ENCODE results near the gene C3. TPM values are rescaled to one million over a fixed set of nuclear protein-coding genes. Genes with fewer than 3 reads are reported as not detected.
"Not testable (repeated sequence)": the region's sequence is repeated elsewhere in the genome, so short reads cannot be mapped to it uniquely, and the experiment has no call there.

C3 gene
- total and polyA plus RNA-seq, 2 donors from 2014 or later = 452 to 3,831 TPM

- intact Hi-C loops (cut with DNase I) = no loop called here
- FAIRE-seq = no peak
Measured at GRCh38 chr19:6663236-6664201, 56.9 kb downstream of the C3 start.

GRCh38 chr19:6662702-6663101 is 57.7 kb downstream of the C3 start:
- H3K27me3 ChIP-seq (ENCODE audit: control insufficient read depth, insufficient read depth, low read length) = peaks cover 4% of the 10 kb centered on the region
- H3K9ac ChIP-seq (ENCODE audit: low read length in 3 of 3) = no peak overlapping the region
- no peak overlapping the region for H3K4me3 ChIP-seq (ENCODE audit: low read length in 3 of 3)
- H3K4me1 ChIP-seq (ENCODE audit: control insufficient read depth in 2 of 3, insufficient read depth in 2 of 3, low read depth in 1 of 3, low read length in 3 of 3) = no peaks in the 10 kb centered on the region
- no peak overlapping the region for H3K27ac ChIP-seq (ENCODE audit: low read depth in 2 of 2, low read length in 2 of 2)
- TF ChIP-seq CTCF (IDR thresholded peaks at IDR 0.05; ENCODE audit: borderline replicate concordance, extremely low read depth, insufficient read depth) = no peak
- no peaks in the 10 kb centered on the region for H3K36me3 ChIP-seq (ENCODE audit: control insufficient read depth in 2 of 3, insufficient read depth in 3 of 3, low read length in 3 of 3)
- H3K9me3 ChIP-seq (ENCODE audit: control insufficient read depth in 2 of 3, insufficient read depth in 1 of 3, low read length in 3 of 3) = peaks cover 0 to 5% (median 0%) of the 10 kb centered on the region in 3 donors
- FAIRE-seq = no peak
- intact Hi-C loops (cut with DNase I) = no loop called here
- DNase-seq = no peak

More at GRCh38 chr19:6663236-6664201, 56.9 kb downstream of the C3 start:
- Histone ChIP-seq H3K9me3 (ENCODE audit: control insufficient read depth in 2 of 3, insufficient read depth in 1 of 3, low read length in 3 of 3) (peaks cover 0 to 5% (median 0%) of the 10 kb centered on the region in 3 donors), H3K36me3 (ENCODE audit: control insufficient read depth in 2 of 3, insufficient read depth in 3 of 3, low read length in 3 of 3) (no peaks in the 10 kb centered on the region), H3K9ac (ENCODE audit: low read length in 3 of 3) (no peak overlapping the region), H3K4me3 (ENCODE audit: low read length in 3 of 3) (no peak overlapping the region), H3K27ac (ENCODE audit: low read depth in 2 of 2, low read length in 2 of 2) (no peak overlapping the region), H3K27me3 (ENCODE audit: control insufficient read depth, insufficient read depth, low read length) (peaks cover 4% of the 10 kb centered on the region), H3K4me1 (ENCODE audit: control insufficient read depth in 2 of 3, insufficient read depth in 2 of 3, low read depth in 1 of 3, low read length in 3 of 3) (no peaks in the 10 kb centered on the region)
- TF ChIP-seq CTCF (IDR thresholded peaks at IDR 0.05; ENCODE audit: borderline replicate concordance, extremely low read depth, insufficient read depth) = no peak
- DNase-seq = no peak

GRCh38 chr19:6661509-6662244 is 58.8 kb downstream of the C3 start:
- FAIRE-seq; H3K4me3 ChIP-seq (ENCODE audit: low read length in 3 of 3); H3K4me1 ChIP-seq (ENCODE audit: control insufficient read depth in 2 of 3, insufficient read depth in 2 of 3, low read depth in 1 of 3, low read length in 3 of 3); H3K36me3 ChIP-seq (ENCODE audit: control insufficient read depth in 2 of 3, insufficient read depth in 3 of 3, low read length in 3 of 3); DNase-seq; intact Hi-C loops (cut with DNase I); H3K9ac ChIP-seq (ENCODE audit: low read length in 3 of 3); H3K9me3 ChIP-seq (ENCODE audit: control insufficient read depth in 2 of 3, insufficient read depth in 1 of 3, low read length in 3 of 3); H3K27ac ChIP-seq (ENCODE audit: low read depth in 2 of 2, low read length in 2 of 2); H3K27me3 ChIP-seq (ENCODE audit: control insufficient read depth, insufficient read depth, low read length): not testable (repeated sequence)

GRCh38 chr19:6660930-6661329 is 59.5 kb downstream of the C3 start:
- no peak overlapping the region for H3K9ac ChIP-seq (ENCODE audit: low read length in 3 of 3)

GRCh38 chr19:6656390-6656789 is 64.1 kb downstream of the C3 start:
- H3K9ac ChIP-seq (ENCODE audit: low read length in 3 of 3); H3K4me1 ChIP-seq (ENCODE audit: control insufficient read depth in 2 of 3, insufficient read depth in 2 of 3, low read depth in 1 of 3, low read length in 3 of 3); H3K4me3 ChIP-seq (ENCODE audit: low read length in 3 of 3); H3K36me3 ChIP-seq (ENCODE audit: control insufficient read depth in 2 of 3, insufficient read depth in 3 of 3, low read length in 3 of 3); H3K27ac ChIP-seq (ENCODE audit: low read depth in 2 of 2, low read length in 2 of 2); H3K9me3 ChIP-seq (ENCODE audit: control insufficient read depth in 2 of 3, insufficient read depth in 1 of 3, low read length in 3 of 3); DNase-seq; H3K27me3 ChIP-seq (ENCODE audit: control insufficient read depth, insufficient read depth, low read length); FAIRE-seq; intact Hi-C loops (cut with DNase I): not testable (repeated sequence)

More at GRCh38 chr19:6660930-6661329, 59.5 kb downstream of the C3 start:
- Histone ChIP-seq H3K9me3 (ENCODE audit: control insufficient read depth in 2 of 3, insufficient read depth in 1 of 3, low read length in 3 of 3) (peaks cover 0 to 5% (median 0%) of the 10 kb centered on the region in 3 donors), H3K27me3 (ENCODE audit: control insufficient read depth, insufficient read depth, low read length) (peaks cover 4% of the 10 kb centered on the region), H3K4me3 (ENCODE audit: low read length in 3 of 3) (no peak overlapping the region), H3K4me1 (ENCODE audit: control insufficient read depth in 2 of 3, insufficient read depth in 2 of 3, low read depth in 1 of 3, low read length in 3 of 3) (no peaks in the 10 kb centered on the region), H3K27ac (ENCODE audit: low read depth in 2 of 2, low read length in 2 of 2) (no peak overlapping the region), H3K36me3 (ENCODE audit: control insufficient read depth in 2 of 3, insufficient read depth in 3 of 3, low read length in 3 of 3) (no peaks in the 10 kb centered on the region)
- DNase-seq (no peak), FAIRE-seq (no peak)
- TF ChIP-seq CTCF (IDR thresholded peaks at IDR 0.05; ENCODE audit: borderline replicate concordance, extremely low read depth, insufficient read depth) = no peak
- intact Hi-C loops (cut with DNase I) = no loop called here

All from kidney (tissue), 14 donors.